OCI-LY3 (cell line): ENCODE measurements around the gene BPIFB6.

Experiments
- H2AFZ ChIP-seq: fragments of 200-600, 300-600 bp; shearing (Covaris generic); 2 replicates; pipeline ENCODE4 v1.6.0; 2014; ENCODE audit warnings: antibody characterized with exemption, low read depth, low read length
- H3K27ac ChIP-seq: fragments of 200-600, 300-600 bp; sonication (generic); 2 replicates; pipeline ENCODE4 v1.5.1; 2014; ENCODE audit warnings: mild to moderate bottlenecking, low read length, moderate library complexity, mixed read lengths
- H3K27me3 ChIP-seq: fragments of 200-600, 300-600 bp; sonication (generic); 2 replicates; pipeline ENCODE4 v1.6.1; 2014; ENCODE audit warnings: low read depth, low read length, mixed read lengths
- H3K36me3 ChIP-seq: fragments of 200-600, 300-600 bp; sonication (generic); replicated peaks from 2 replicates; pipeline ENCODE3; 2014; ENCODE audit warnings: low read depth, low read length, mixed read lengths
- H3K4me1 ChIP-seq: fragments of 300-600, 200-600 bp; sonication (generic); 2 replicates; pipeline ENCODE4 v1.6.1; 2014; ENCODE audit warnings: low read length, mixed read lengths
- H3K4me2 ChIP-seq: fragments of 200-600, 300-600 bp; sonication (generic); 2 replicates; pipeline ENCODE4 v1.6.1; 2014; ENCODE audit warnings: low read length, mixed read lengths
- H3K4me3 ChIP-seq: fragments of 300-600, 200-600 bp; sonication (generic); 2 replicates; pipeline ENCODE4 v1.5.1; 2014; ENCODE audit warnings: antibody characterized with exemption, mild to moderate bottlenecking, low read length, moderate library complexity
- H3K79me2 ChIP-seq: fragments of 300-600, 200-600 bp; shearing (Covaris generic); 2 replicates; pipeline ENCODE4 v1.6.1; 2014; ENCODE audit warnings: mild to moderate bottlenecking, low read length, mixed read lengths
- H3K9ac ChIP-seq: fragments of 300-600, 200-600 bp; shearing (Covaris generic); 2 replicates; pipeline ENCODE4 v1.6.0; 2014; ENCODE audit warnings: mild to moderate bottlenecking, low read length, moderate library complexity
- H3K9me3 ChIP-seq: fragments of 200-600, 300-600 bp; shearing (Covaris generic); 2 replicates; pipeline ENCODE4 v1.6.1; 2014; ENCODE audit warnings: low read length, mixed read lengths; ENCODE audit not compliant: insufficient read depth
- H4K20me1 ChIP-seq: fragments of 200-600, 300-600 bp; sonication (generic); 2 replicates; pipeline ENCODE4 v1.6.1; 2016; ENCODE audit warnings: low read length, mixed read lengths; ENCODE audit not compliant: insufficient read depth
- EZH2phosphoT487 ChIP-seq: fragments of 200-600 bp; shearing (Covaris generic); IDR thresholded peaks from 2 replicates; pipeline ENCODE4 v1.6.1; 2018; ENCODE audit warnings: antibody characterized with exemption, mixed run types, low read depth
- TF ChIP-seq, protein P1 (sequence below): fragments of 200-600, 300-600 bp; sonication (generic); IDR thresholded peaks from 2 replicates; pipeline ENCODE4 v1.5.1; 2014; ENCODE audit warnings: antibody characterized with exemption, low read length, low read depth

BPIFB6 gene

DNA sequence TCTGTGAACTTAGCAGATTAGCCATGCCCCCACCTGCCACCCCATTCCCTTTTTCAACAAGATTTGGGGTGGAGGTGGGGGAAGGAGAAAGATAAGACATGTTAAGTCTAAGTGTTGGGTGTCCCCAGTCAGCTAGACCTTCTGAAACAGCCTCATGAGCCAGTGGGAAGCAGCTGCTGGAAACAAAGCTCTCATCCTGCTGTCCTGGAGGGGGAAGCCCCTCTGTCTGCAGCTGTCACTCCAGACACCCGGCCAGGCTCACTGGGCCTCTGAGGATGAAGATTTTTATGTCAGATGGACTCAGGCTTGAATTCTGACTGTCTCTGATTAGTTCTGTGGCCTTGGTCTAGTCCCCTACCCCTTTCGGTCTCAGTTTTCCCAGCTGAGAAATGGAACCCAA, 23.3 kb downstream of the BPIFB6 start:
- Histone ChIP-seq H4K20me1 (no peaks in the 10 kb centered on the region), H3K36me3 (no peaks in the 10 kb centered on the region), H2AFZ (no peak overlapping the region), H3K27me3 (no peaks in the 10 kb centered on the region), H3K9me3 (no peaks in the 10 kb centered on the region), H3K4me3 (no peak overlapping the region), H3K4me2 (no peak overlapping the region), H3K27ac (no peak overlapping the region), H3K79me2 (no peaks in the 10 kb centered on the region), H3K4me1 (no peaks in the 10 kb centered on the region), H3K9ac (no peak overlapping the region)
- TF ChIP-seq, protein P1, sequence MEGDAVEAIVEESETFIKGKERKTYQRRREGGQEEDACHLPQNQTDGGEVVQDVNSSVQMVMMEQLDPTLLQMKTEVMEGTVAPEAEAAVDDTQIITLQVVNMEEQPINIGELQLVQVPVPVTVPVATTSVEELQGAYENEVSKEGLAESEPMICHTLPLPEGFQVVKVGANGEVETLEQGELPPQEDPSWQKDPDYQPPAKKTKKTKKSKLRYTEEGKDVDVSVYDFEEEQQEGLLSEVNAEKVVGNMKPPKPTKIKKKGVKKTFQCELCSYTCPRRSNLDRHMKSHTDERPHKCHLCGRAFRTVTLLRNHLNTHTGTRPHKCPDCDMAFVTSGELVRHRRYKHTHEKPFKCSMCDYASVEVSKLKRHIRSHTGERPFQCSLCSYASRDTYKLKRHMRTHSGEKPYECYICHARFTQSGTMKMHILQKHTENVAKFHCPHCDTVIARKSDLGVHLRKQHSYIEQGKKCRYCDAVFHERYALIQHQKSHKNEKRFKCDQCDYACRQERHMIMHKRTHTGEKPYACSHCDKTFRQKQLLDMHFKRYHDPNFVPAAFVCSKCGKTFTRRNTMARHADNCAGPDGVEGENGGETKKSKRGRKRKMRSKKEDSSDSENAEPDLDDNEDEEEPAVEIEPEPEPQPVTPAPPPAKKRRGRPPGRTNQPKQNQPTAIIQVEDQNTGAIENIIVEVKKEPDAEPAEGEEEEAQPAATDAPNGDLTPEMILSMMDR = no peak
- no peak for TF ChIP-seq EZH2phosphoT487

GRCh38 chr20:33059136-33059535, 27.7 kb downstream of the BPIFB6 start:
- Histone ChIP-seq H3K36me3 (no peaks in the 10 kb centered on the region), H3K4me1 (no peaks in the 10 kb centered on the region), H4K20me1 (no peaks in the 10 kb centered on the region), H3K27ac (no peak overlapping the region), H3K4me2 (no peak overlapping the region), H3K4me3 (no peak overlapping the region), H2AFZ (no peak overlapping the region), H3K79me2 (no peaks in the 10 kb centered on the region), H3K9ac (no peak overlapping the region), H3K27me3 (no peaks in the 10 kb centered on the region), H3K9me3 (no peaks in the 10 kb centered on the region)
- no peak for TF ChIP-seq EZH2phosphoT487
- TF ChIP-seq, protein P1 = no peak

DNA sequence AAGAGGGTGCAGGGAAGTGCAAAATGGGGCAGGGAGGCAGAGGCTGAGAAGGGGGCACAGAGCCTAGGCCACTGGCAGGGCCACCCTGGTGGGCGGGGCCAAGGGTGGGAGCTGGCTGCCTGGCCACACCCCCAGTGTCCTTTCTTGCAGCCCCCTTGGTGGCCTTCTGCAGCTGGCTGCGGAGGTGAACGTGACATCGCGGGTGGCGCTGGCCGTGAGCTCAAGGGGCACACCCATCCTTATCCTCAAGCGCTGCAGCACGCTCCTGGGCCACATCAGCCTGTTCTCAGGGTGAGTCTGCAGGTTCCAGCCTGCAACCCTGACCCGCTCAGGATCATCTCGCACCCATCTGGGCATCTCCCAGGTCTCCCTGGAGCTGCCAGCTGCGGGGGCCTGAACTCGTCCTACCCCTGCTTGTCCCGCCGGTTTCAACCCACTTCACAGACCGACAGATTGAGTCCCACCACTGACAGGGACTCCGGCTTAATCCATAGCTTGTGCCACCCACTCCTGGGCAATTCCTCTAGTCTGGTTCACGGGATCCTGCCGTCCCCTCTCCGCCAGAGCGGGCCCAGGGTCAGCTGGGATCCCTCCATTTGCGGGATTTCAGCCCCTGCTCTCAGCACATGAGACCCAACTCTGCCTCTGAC, 28.4 kb downstream of the BPIFB6 start:
- H3K9ac ChIP-seq = no peak overlapping the region
- no peak overlapping the region for H3K4me2 ChIP-seq
- H3K4me3 ChIP-seq = no peak overlapping the region
- H2AFZ ChIP-seq = no peak overlapping the region
- TF ChIP-seq, protein P1 = no peak
- TF ChIP-seq EZH2phosphoT487 = no peak
- no peaks in the 10 kb centered on the region for H3K36me3 ChIP-seq
- no peaks in the 10 kb centered on the region for H3K79me2 ChIP-seq
- no peak overlapping the region for H3K27ac ChIP-seq
- no peaks in the 10 kb centered on the region for H3K4me1 ChIP-seq
- H4K20me1 ChIP-seq = no peaks in the 10 kb centered on the region
- no peaks in the 10 kb centered on the region for H3K27me3 ChIP-seq
- H3K9me3 ChIP-seq = no peaks in the 10 kb centered on the region

GRCh38 chr20:33061658-33062028, 30.2 kb downstream of the BPIFB6 start:
- Histone ChIP-seq H3K4me3 (no peak overlapping the region), H3K9ac (no peak overlapping the region), H2AFZ (no peak overlapping the region), H3K79me2 (no peaks in the 10 kb centered on the region), H4K20me1 (no peaks in the 10 kb centered on the region), H3K27me3 (no peaks in the 10 kb centered on the region), H3K4me1 (no peaks in the 10 kb centered on the region), H3K27ac (no peak overlapping the region), H3K36me3 (no peaks in the 10 kb centered on the region), H3K4me2 (no peak overlapping the region), H3K9me3 (no peaks in the 10 kb centered on the region)
- TF ChIP-seq, protein P1 = no peak
- no peak for TF ChIP-seq EZH2phosphoT487
